HG02623 (cell line): ENCODE data around the gene TUBA8.

Experiments used
- ATAC-seq: cut with Tn5 transposase; IDR thresholded peaks from one replicate; pipeline ENCODE4 v1.9.1; 2021; ENCODE audit warnings: moderate library complexity; ENCODE audit not compliant: unreplicated experiment

TUBA8 gene

GRCh38 chr22:18077087-18077638 is 33.4 kb upstream of the TUBA8 start:
- no peak for ATAC-seq

DNA sequence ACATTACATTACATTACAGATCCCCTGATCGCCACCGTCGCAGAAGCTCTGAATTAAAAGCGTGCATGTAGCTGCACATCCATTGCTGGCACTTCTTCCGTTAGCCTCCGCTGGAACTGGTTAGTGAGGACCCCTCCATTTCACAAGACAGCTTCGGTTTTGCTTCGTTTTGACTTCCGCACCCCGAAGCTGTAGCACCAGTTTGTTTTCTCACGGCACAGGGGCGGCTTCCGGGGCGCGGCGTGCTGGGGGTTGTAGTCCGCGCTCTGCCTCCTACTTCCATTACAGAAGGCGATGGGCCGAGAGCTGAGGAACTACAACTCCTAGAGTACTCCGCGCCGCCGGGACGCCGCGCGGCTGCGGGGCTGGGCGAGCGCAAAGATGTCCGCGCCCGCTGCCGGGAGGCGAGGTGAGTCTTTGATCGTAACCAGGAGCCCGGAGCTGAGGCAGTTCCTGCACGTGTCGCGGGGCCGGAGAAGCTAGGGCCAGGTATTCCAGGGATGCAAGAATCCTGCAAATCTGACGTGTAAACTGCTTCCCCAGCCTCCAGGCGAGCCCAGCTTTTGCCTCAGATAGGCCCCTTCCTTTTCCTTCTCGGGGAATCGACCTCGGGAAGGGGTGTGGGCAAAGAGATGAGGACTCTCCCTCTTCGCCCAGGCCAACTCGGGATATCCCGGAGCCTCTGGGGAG is 32.8 kb upstream of the TUBA8 start, which contains the start of gene PEX26:
PEX26 (plus strand) TSS at position 352 of the 690 bp plus-strand sequence. CDS start 387 bp downstream, outside the sequence.
- peak; percentile 91 for ATAC-seq

DNA sequence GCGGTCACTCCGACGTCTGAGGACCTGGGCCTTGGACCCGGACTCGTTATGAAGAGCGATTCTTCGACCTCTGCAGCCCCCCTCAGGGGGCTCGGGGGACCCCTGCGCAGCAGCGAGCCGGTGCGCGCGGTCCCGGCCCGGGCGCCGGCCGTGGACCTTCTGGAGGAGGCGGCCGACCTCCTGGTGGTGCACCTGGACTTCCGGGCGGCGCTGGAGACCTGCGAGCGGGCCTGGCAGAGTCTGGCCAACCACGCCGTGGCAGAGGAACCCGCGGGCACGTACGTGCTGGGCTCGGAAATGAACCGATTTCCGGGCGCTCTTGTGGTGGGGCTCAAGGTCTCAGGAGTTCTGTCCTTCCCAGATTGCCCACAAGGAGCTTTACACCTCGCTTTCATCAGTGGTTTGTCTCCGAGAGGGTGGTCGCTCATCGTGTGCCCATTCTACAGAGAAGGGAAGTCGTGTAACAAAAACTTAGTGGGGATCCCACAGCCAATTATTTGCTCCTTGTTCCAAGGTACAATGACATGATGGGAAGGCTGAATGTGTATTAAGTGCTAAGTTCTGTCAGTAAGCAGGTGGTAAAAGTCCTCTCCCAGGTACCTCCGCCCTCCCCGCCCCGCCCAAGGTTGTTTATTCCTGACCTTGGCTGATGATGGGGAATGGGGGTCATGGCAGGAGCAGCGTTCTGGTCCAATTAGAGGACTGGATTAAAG is 32.1 kb upstream of the TUBA8 start:
- ATAC-seq = no peak

- ATAC-seq = no peak
These were observed 30.8 kb upstream of the TUBA8 start for GRCh38 chr22:18079706-18080233.

- no peak for ATAC-seq
These were observed 29.2 kb upstream of the TUBA8 start for GRCh38 chr22:18081416-18081815.

DNA sequence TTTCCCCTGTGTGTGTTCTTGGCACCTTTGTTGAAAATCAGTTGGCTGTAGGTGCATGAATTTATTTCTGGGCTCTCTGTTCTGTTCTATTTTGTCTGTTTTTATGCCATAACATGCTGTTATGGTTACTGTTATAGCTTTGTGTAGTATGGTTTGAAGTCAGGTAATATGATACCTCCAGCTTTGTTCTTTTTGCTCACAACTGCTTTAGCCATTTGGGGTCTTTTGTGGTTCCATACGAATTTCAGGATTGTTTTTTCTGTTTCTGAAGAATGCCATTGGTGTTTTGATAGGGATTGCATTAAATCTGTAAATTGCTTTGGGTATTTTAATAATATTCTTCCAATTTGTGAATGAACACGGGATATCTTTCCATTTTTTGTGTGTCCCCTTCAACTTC is 28.1 kb upstream of the TUBA8 start:
- ATAC-seq = no peak

DNA sequence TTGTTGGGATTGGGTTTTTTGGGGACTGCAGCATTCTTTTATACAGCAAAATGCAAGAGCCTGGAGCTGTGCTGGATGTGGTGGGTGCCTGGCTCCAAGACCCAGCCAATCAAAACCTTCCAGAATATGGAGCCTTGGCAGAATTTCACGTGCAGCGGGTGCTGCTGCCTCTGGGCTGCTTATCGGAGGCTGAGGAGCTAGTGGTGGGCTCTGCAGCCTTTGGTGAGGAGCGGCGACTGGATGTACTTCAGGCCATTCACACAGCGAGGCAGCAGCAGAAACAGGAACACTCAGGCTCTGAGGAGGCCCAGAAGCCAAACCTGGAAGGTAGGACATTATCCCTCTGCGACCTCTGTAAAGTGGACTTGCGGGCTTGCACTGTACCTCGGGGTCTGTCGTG is 27.2 kb upstream of the TUBA8 start:
- no peak for ATAC-seq

DNA sequence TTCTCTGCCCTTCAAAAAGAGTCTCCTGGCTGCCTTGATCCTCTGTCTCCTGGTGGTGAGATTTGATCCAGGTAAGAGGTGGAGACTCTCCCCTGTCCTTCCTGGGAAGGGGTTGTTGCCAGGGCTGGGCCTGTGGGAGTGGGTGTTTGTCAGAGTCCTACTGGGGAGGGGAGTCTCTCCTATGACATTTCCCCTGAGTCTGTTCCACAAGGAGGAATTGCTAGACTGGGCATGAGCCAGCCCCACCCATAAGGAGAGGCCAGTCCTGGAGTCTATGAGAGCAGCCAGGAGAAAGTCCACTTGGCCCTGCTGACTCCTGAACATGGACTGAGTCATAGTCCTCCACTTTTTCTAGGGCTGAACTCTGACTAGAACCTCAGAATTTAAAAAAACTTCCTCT is 25.4 kb upstream of the TUBA8 start:
- no peak for ATAC-seq

- no peak for ATAC-seq
These were observed 23.2 kb upstream of the TUBA8 start for GRCh38 chr22:18087350-18087855.

DNA sequence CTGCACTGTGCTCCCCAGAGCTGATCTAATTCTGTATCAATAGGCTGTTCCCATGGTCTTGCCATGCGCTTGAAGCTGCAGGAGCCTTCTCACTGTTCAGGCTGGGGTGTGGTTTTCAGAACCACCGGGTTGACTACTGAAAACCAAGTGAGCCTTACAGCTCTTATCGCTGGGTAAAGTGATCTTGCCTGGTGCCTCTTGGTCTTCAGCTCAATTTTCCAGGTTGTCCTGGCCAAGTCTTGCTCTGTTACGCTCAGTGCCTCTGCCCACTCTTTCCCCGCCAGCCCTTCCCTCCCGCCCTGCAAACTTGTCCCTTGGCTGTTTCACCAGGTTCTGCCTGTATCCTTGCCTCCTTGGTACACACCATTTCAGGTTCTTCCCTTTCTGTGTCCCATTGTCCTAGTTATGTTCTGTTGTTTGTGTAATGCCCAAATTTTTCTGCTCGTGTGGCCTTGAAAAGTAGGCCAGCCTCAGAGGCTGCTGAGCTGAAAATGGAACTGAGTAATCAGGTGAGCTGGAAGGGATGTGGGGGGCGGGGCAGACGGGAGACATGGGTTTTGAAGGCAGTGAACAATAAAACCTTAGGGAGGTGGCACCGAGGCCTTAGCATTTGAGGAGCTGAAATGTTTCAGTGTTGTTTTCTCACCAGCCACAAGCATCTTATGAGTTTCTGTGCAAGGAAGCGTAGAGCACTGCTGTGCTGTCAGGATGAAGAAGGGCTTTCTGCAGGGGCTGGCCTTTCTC is 21.6 kb upstream of the TUBA8 start:
- no peak for ATAC-seq

DNA sequence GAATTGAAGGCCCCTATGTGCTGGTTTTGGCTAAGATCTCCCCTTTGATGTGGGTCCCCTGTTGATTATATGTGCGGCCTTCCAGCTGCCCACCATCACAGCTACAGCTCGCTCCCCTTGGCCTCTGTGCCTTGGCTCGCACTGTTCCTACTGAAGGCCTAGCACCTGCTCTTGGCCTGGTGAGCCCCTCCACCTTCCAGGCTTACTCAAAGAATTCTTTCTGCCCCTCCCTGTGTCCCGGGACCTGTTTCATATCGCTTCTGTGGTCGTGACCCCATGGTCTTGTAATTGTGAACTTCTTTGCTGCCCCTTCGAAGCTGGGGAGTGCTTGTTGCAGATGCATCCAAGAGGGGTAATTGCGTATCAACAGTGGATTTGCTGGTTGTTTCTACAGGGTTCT is 20.3 kb upstream of the TUBA8 start:
- no peak for ATAC-seq

DNA sequence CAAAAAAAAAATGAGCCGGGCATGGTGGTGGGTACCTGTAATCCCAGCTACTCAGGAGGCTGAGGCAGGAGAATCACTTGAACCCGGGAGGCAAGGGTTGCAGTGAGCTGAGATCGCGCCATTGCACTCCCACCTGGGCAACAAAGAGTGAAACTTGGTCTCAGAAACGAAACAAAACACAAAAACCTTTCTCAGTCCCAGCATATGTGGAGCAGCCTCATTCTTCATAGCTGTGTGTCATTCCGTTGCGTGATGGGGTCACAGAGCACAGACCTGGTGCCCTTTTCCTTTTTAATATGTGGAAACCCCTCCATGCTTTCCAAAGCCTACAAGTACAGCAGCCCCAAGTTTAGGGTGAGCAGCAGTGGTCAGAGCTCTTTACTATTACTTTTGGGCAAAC is 19.1 kb upstream of the TUBA8 start:
- no peak for ATAC-seq

DNA sequence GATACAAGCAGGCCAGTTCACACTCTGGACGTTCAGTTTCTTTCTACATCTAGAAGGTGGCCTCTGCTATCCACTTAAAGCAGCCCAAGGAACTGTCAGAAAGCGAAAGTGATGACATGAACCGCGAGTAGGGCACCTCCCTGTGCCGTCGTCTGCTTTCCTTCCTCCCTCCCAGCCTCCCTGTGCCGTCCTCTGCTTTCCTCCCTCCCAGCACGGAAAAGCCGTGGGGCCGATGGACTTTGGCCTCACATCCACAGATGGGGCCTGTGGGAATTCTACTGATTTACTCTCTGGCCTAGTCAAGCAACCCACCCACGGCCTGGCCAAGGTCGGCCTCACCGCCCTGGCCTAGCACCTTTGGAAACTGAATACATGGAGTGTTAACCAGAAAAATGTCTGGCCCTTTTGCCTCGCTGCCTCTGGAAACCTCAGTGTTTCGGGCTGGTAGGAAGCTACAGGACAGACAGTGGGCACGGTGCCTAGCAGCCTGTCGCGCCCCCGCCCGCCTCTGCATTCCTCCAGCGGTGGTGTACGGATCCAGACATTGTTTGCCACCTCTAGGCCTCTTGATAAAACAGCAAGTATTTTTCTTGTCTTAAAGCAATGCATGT is 18.6 kb upstream of the TUBA8 start:
- ATAC-seq = no peak

DNA sequence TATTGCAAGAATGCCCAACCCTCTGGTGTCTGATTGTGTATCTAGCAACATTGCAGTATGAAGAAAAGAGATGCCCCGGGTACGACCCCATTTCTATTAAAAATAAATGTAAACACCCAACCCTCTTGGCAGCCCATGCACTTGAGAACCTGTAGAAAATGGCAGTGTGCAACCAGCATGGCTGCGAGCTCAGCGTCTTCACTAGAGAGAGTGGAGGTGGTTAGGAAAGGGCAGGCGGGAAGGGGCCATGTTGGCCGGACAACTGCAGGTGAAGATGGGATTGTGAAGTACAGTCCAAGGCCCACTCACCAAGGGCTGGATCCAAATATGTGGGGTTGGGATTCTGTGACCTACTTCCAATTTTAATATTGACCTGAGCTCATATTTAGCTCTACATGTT is 16.9 kb upstream of the TUBA8 start:
- no peak for ATAC-seq

- ATAC-seq = no peak
These were observed 15.4 kb upstream of the TUBA8 start for GRCh38 chr22:18095101-18095805.

- ATAC-seq = no peak
These were observed 13.8 kb upstream of the TUBA8 start for GRCh38 chr22:18096823-18097222.

DNA sequence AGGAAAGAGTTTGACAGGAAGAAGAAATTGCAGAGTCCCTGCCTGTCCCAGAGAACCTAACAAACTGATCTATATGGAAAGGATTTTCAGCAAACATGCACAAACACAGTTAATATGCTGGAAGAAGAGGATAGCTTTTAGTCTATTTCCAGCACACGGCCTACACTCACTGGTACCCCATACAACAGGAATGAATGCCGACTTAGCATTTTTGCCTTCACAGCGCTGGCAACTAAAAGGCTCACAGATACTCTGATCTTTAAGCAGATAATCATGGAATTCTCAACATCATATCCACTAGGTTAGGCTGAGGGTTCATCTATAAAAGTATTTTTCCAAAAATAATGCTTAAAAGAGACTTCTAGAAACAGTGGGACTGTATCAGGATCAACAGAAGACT is 9.8 kb upstream of the TUBA8 start:
- ATAC-seq = no peak

DNA sequence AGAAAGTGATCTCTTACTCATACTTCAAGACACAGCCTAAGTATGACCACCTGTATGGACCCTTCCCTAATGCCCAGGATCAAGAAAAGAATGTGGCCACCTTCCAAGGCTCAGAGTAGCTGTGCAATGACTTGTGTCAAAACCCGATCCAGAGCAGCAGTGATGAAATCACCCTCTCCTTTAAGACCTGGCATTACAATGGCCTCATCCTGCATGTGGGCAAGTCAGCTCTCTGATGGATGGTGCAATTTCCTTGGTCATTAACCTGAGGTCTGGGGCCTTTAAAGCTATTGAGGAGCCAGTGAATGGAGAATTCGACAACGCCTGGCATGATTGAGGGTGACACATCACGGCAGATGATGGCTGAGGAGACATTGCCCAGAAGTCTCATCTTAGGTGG is 9.1 kb upstream of the TUBA8 start:
- ATAC-seq = no peak

- no peak for ATAC-seq
These were observed 6.9 kb upstream of the TUBA8 start for GRCh38 chr22:18103527-18104269.
